ENCODE data around the gene BCO1. TPM values are rescaled to one million over a fixed set of nuclear protein-coding genes. Genes with fewer than 3 reads are reported as not detected.

The BCO1 gene
- total RNA-seq, 4 donors from 2014 or later, result 0.11 to 0.42 (median 0.17) TPM; not detected in 1

DNA sequence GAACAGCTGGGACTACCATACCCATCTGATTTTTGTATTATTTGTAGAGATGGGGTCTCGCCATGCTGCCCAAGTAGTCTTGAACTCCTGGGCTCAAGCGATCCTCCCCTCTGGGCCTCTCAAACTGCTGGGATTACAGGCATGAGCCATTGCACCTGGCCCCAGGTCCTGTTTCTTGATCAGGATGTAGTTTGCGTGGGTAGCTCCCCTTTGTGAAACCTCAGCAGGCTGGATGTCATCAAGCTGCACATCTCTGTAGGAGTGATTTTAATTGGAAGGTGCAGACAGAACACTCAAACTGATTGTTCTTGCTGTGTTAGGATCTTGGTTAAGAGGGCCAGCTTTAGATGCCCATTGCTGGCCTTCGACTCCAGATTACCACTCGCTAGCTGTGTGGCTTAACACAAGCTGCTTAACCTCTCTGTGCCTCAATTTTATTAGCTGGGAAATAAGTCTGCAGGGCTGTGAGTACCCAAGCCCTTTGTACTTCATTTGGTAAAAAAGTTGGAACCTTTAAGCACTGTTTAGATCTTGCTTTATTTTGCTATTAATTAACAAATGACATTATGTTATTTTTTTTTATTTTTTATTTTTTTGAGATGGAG is 16.5 kb downstream of the BCO1 start:
- no peaks in the 10 kb centered on the region for H3K4me1 ChIP-seq
- 97% methylated on average over 5 of the region's 5 CpGs for WGBS
- no peak for TF ChIP-seq POLR2A (IDR thresholded peaks at IDR 0.05; ENCODE audit: low read depth)
- TF ChIP-seq, protein P1, sequence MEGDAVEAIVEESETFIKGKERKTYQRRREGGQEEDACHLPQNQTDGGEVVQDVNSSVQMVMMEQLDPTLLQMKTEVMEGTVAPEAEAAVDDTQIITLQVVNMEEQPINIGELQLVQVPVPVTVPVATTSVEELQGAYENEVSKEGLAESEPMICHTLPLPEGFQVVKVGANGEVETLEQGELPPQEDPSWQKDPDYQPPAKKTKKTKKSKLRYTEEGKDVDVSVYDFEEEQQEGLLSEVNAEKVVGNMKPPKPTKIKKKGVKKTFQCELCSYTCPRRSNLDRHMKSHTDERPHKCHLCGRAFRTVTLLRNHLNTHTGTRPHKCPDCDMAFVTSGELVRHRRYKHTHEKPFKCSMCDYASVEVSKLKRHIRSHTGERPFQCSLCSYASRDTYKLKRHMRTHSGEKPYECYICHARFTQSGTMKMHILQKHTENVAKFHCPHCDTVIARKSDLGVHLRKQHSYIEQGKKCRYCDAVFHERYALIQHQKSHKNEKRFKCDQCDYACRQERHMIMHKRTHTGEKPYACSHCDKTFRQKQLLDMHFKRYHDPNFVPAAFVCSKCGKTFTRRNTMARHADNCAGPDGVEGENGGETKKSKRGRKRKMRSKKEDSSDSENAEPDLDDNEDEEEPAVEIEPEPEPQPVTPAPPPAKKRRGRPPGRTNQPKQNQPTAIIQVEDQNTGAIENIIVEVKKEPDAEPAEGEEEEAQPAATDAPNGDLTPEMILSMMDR (IDR thresholded peaks at IDR 0.05), result no peak
- no peak for TF ChIP-seq POLR2AphosphoS5 (IDR thresholded peaks at IDR 0.05)
- no peak for TF ChIP-seq EP300 (IDR thresholded peaks at IDR 0.05)
- DNase-seq (ENCODE audit: extremely low spot score), result no peak
- H3K27me3 ChIP-seq, result no peaks in the 10 kb centered on the region
- intact Hi-C loops (cut with DNase I), result no loop called here
- H3K36me3 ChIP-seq, result no peaks in the 10 kb centered on the region
- no peak overlapping the region for H3K4me3 ChIP-seq
- no peaks in the 10 kb centered on the region for H3K9me3 ChIP-seq
- no peak overlapping the region for H3K27ac ChIP-seq (replicated peaks in 1 of 4)

DNA sequence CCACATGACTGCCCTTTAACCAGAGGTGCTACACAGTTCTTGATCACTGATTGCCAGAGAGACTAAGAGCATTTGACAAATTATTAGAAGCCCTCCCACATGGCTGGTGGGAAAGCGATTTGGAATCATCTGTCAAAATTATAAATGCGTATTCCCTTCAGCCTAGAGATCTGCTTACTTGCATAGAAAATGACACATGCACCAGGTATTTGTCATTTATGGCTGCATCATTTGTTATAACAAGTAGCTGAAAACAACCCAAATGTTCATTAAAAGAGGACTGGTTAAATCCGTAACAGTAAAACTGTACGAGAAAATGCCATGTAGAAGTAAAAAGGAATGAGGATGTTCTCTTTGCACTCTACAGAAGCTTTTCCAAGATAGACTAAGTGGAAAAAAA is 21.4 kb downstream of the BCO1 start:
- H3K36me3 ChIP-seq, result no peaks in the 10 kb centered on the region
- TF ChIP-seq EP300 (IDR thresholded peaks at IDR 0.05), result no peak
- TF ChIP-seq POLR2AphosphoS5 (IDR thresholded peaks at IDR 0.05), result no peak
- TF ChIP-seq POLR2A (IDR thresholded peaks at IDR 0.05; ENCODE audit: low read depth), result no peak
- TF ChIP-seq, protein P1 (IDR thresholded peaks at IDR 0.05), result no peak
- no peaks in the 10 kb centered on the region for H3K27me3 ChIP-seq
- peaks cover 8 to 17% (median 10%) of the 10 kb centered on the region in 4 donors for H3K4me1 ChIP-seq
- DNase-seq (ENCODE audit: extremely low spot score), result no peak
- intact Hi-C loops (cut with DNase I), result loop anchor here (5.0 kb wide), 1 partner anchor 57 kb away; no protein-coding TSS in a partner anchor
- H3K27ac ChIP-seq (replicated peaks in 1 of 4), result no peak overlapping the region
- H3K4me3 ChIP-seq, result no peak overlapping the region
- 83% methylated on average over 4 of the region's 4 CpGs for WGBS
- H3K9me3 ChIP-seq, result no peaks in the 10 kb centered on the region

DNA sequence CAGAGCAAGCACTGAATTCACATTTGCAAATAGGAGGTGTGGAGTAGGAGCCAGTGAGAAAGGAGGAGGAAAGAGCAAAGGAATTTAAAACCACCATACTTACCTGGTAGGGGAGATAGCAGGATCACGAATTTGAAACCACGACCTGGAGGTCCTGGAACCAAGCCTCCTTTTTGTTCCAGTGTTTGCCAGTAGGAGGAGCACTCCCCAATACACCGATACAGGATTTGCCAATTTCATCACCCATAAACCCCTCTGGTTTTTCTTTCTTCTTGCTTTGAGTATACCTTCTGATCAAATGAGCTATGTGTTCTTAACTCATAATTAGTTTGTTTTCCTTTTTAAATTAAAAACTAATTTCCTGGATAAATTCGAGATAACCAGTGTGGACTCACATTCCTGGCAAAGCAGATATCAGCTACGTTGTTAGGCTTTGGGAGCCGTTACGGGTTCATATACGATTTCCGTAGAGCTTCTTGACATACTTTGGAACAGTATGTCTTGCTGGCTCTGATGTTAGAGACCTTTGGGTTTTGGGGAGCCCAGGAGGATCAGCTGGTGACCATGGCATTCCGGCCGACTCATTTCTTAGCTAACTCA is 22.7 kb downstream of the BCO1 start:
- DNase-seq (ENCODE audit: extremely low spot score), result no peak
- Histone ChIP-seq H3K36me3 (no peaks in the 10 kb centered on the region), H3K4me3 (no peak overlapping the region), H3K9me3 (no peaks in the 10 kb centered on the region), H3K27ac (replicated peaks in 1 of 4) (no peak overlapping the region), H3K4me1 (peaks cover 15 to 29% (median 22%) of the 10 kb centered on the region in 4 donors), H3K27me3 (no peaks in the 10 kb centered on the region)
- intact Hi-C loops (cut with DNase I), result loop anchor here (5.0 kb wide), 1 partner anchor 56 kb away; no protein-coding TSS in a partner anchor
- 79% methylated on average over 11 of the region's 11 CpGs for WGBS
- no peak for TF ChIP-seq POLR2A (IDR thresholded peaks at IDR 0.05; ENCODE audit: low read depth)
- no peak for TF ChIP-seq EP300 (IDR thresholded peaks at IDR 0.05)
- no peak for TF ChIP-seq POLR2AphosphoS5 (IDR thresholded peaks at IDR 0.05)
- TF ChIP-seq, protein P1 (IDR thresholded peaks at IDR 0.05), result peak in 2 of 3 experiments; percentile 30 to 66

DNA sequence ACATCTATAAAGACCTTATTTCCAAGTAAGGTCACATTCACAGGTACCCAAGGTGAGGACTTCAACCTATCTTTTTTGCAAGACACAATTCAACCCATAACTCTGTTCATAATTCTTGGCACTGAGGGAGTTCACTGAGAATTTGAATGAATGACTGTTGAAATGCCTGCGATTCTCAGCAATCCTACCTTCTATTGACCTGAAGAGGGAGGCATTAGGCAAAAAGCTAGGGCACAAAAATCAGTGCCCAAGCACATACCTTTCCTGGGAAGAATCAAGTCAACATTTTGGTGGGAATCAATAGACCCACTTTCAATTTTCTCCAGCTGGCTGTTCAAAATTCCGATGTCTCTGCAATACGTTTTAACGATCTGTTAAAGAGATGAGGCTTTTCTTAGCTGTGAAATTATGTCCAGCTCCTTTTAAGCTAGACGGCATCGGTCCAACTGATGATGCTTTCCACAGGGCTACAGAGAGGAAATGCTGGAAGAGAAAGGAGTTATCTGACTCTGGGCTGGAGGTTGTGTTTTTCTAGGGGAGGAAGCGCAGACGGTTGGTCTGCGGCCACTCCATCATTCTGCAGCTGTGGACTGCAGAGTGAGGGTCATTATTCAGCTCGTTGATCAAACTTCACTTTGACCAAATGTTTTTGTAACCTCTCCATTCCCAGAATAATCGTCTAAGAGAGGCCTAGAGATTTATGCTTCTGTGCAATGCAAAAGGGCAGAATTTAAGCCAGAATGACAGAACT is 25.2 kb downstream of the BCO1 start:
- no peak for DNase-seq (ENCODE audit: extremely low spot score)
- intact Hi-C loops (cut with DNase I), result loop anchor here (5.0 kb wide), 1 partner anchor 54 kb away; no protein-coding TSS in a partner anchor
- no peak for TF ChIP-seq EP300 (IDR thresholded peaks at IDR 0.05)
- TF ChIP-seq, protein P1 (IDR thresholded peaks at IDR 0.05), result no peak
- no peak for TF ChIP-seq POLR2AphosphoS5 (IDR thresholded peaks at IDR 0.05)
- TF ChIP-seq POLR2A (IDR thresholded peaks at IDR 0.05; ENCODE audit: low read depth), result no peak
- 33% methylated on average over 11 of the region's 11 CpGs for WGBS
- Histone ChIP-seq H3K27me3 (no peaks in the 10 kb centered on the region), H3K36me3 (no peaks in the 10 kb centered on the region), H3K27ac (replicated peaks in 1 of 4) (peak overlapping the region in 3 of 4 donors; percentile 27 to 40 (median 35)), H3K4me3 (no peak overlapping the region), H3K4me1 (peaks cover 19 to 38% (median 29%) of the 10 kb centered on the region in 4 donors), H3K9me3 (no peaks in the 10 kb centered on the region)
